Ascending aorta (tissue), 2 donors: ENCODE measurements around the gene ADCY7. TPM values are rescaled to one million over a fixed set of nuclear protein-coding genes. Genes with fewer than 3 reads are reported as not detected.

Experiments used
- DNase-seq, 2 donors: peaks; one replicate each; pipeline ENCODE4 v3.0.0-alpha.2; 2019; ENCODE audit warnings: low spot score in 2 of 2
- H3K27ac ChIP-seq, 2 donors: fragments of 200-600 bp; sonication (generic); one replicate each; pipeline ENCODE4 v1.5.1; 2016 to 2017; ENCODE audit warnings: mild to moderate bottlenecking in 1 of 2
- H3K27me3 ChIP-seq: fragments of 200-600 bp; sonication (generic); one replicate; pipeline ENCODE4 v1.5.1; 2017
- H3K36me3 ChIP-seq, 2 donors: fragments of 200-600 bp; sonication (generic); one replicate each; pipeline ENCODE4 v1.5.1; 2016
- H3K4me1 ChIP-seq, 2 donors: fragments of 200-600 bp; sonication (generic); one replicate each; pipeline ENCODE4 v1.5.1; 2016 to 2017; ENCODE audit warnings: mild to moderate bottlenecking in 1 of 2
- H3K4me3 ChIP-seq, 2 donors: fragments of 200-600 bp; sonication (generic); one replicate each; pipeline ENCODE4 v1.5.1; 2016 to 2017; ENCODE audit warnings: mild to moderate bottlenecking in 1 of 2
- H3K9me3 ChIP-seq, 2 donors: fragments of 200-600 bp; sonication (generic); one replicate each; pipeline ENCODE4 v1.5.1; 2016
- CTCF ChIP-seq, 3 experiments: fragments of 200-600 bp in 2 of 3; fragments of 450-650 bp in 1 of 3; sonication (generic) in 2 of 3; IDR thresholded peaks; one replicate each; pipeline ENCODE4 v1.5.1; 2016 to 2019; ENCODE audit warnings: antibody characterized with exemption in 3 of 3, mild to moderate bottlenecking in 1 of 3, moderate library complexity in 1 of 3
- intact Hi-C: fragments of 100-400 bp; cut with DNase I; formaldehyde crosslinking; loops from one replicate; pipeline ENCODE4 v1.15.1; 2023
- total RNA-seq: library from RNA; depleted of rRNA; stranded (reverse); fragments of >200 nt; gene quantifications from one replicate; pipeline ENCODE4 v1.1.0, GENCODE V29; 2016

The ADCY7 gene
- total RNA-seq, 1 donor from 2014 or later: 8.2 TPM

DNA sequence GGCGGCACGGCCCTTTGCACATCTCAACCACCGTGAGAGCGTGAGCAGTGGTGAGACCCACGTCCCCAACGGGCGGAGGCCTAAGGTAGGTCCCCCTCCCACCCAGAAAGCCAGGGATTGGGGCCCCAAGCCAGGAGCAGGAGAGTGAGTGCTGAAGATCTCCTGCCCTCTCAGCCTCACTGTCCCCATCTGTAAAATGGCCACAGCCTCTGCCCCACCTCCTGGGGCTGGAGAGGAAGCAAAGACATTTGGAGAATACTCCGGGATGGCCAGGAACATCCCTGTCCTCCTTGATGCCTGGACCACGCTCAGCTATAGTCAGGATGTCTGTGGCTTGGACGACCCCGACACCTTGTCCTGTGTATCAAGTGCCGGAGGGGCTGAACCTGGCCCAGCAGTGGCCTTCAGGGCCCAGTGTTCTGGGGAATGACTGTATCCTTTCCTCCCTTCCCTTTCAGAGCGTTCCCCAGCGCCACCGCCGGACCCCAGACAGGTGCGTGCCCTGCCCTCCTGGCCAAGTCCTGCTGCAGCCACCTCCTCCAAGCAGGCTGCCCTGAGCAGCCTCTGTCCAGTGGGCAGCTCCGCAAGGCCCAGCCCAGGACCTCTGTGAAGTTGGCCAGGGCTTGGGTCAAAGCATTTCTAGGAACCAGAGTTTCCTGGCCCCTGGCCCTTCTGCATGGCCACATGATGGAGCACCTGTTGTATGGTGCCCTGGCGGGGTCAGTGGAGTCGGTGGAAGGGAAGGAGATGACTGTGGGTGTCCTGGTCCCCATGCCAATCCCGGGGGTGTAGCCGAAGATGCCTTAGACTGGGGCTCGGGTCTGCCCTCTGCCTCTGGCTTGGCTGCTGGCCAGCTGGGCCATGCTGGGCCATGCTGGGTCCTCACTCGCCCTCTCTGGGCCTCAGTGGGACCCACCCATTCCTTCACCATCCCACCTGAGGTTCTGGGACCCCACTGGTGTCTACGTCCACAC lies 38.4 kb downstream of the ADCY7 start:
- intact Hi-C loops: no loop called here
- peak in 1 of 2 donors; percentile 49 for DNase-seq
- Histone ChIP-seq H3K27me3 (no peaks in the 10 kb centered on the region), H3K4me3 (no peak overlapping the region), H3K9me3 (no peaks in the 10 kb centered on the region), H3K4me1 (no peaks in the 10 kb centered on the region), H3K36me3 (peaks cover 0 to 5% of the 10 kb centered on the region in 2 donors), H3K27ac (no peak overlapping the region)
- TF ChIP-seq CTCF (IDR thresholded peaks at IDR 0.05): no peak

- H3K27ac ChIP-seq: no peak overlapping the region
- H3K36me3 ChIP-seq: peaks cover 0 to 5% of the 10 kb centered on the region in 2 donors
- DNase-seq: peak in 1 of 2 donors; percentile 56
- no peak overlapping the region for H3K4me3 ChIP-seq
- TF ChIP-seq CTCF (IDR thresholded peaks at IDR 0.05): no peak
- no peaks in the 10 kb centered on the region for H3K4me1 ChIP-seq
- intact Hi-C loops: no loop called here
- no peaks in the 10 kb centered on the region for H3K9me3 ChIP-seq
- no peaks in the 10 kb centered on the region for H3K27me3 ChIP-seq
Measured at GRCh38 chr16:50305441-50306061, 39.2 kb downstream of the ADCY7 start.

GRCh38 chr16:50306287-50306686 lies 39.9 kb downstream of the ADCY7 start:
- peak in 1 of 2 donors; percentile 59 for DNase-seq
- no peaks in the 10 kb centered on the region for H3K9me3 ChIP-seq
- intact Hi-C loops: no loop called here
- H3K27me3 ChIP-seq: no peaks in the 10 kb centered on the region
- H3K27ac ChIP-seq: no peak overlapping the region
- no peak overlapping the region for H3K4me3 ChIP-seq
- peaks cover 0 to 5% of the 10 kb centered on the region in 2 donors for H3K36me3 ChIP-seq
- no peaks in the 10 kb centered on the region for H3K4me1 ChIP-seq
- no peak for TF ChIP-seq CTCF (IDR thresholded peaks at IDR 0.05)

GRCh38 chr16:50308237-50308965 lies 42.0 kb downstream of the ADCY7 start:
- H3K27ac ChIP-seq: no peak overlapping the region
- H3K27me3 ChIP-seq: no peaks in the 10 kb centered on the region
- intact Hi-C loops: no loop called here
- H3K9me3 ChIP-seq: no peaks in the 10 kb centered on the region
- TF ChIP-seq CTCF (IDR thresholded peaks at IDR 0.05): no peak
- H3K4me1 ChIP-seq: no peaks in the 10 kb centered on the region
- no peak overlapping the region for H3K4me3 ChIP-seq
- DNase-seq: peak in 1 of 2 donors; percentile 56
- H3K36me3 ChIP-seq: peaks cover 16% of the 10 kb centered on the region in 2 donors

- no peak for TF ChIP-seq CTCF (IDR thresholded peaks at IDR 0.05)
- H3K27ac ChIP-seq: no peak overlapping the region
- intact Hi-C loops: no loop called here
- H3K27me3 ChIP-seq: no peaks in the 10 kb centered on the region
- no peaks in the 10 kb centered on the region for H3K9me3 ChIP-seq
- peaks cover 22 to 23% of the 10 kb centered on the region in 2 donors for H3K36me3 ChIP-seq
- no peak overlapping the region for H3K4me3 ChIP-seq
- no peak for DNase-seq
- no peaks in the 10 kb centered on the region for H3K4me1 ChIP-seq
Measured at GRCh38 chr16:50309156-50309526, 42.8 kb downstream of the ADCY7 start.
